ENCODE data around the gene CADM1.

- TF ChIP-seq CTCF (IDR thresholded peaks at IDR 0.05) (no peak), POLR2A (IDR thresholded peaks at IDR 0.05) (no peak), EP300 (IDR thresholded peaks at IDR 0.05) (no peak)
Observed at GRCh38 chr11:115219376-115219775, 284.8 kb downstream of the CADM1 start.
